ENCODE data around the gene GCGR. TPM values are rescaled to one million over a fixed set of nuclear protein-coding genes. Genes with fewer than 3 reads are reported as not detected.
A peak's percentile ranks its signal among the peaks of the same experiment; 100 is the strongest.

Gene GCGR
- total RNA-seq, result not detected
- total RNA-seq (2013), result not detected

GRCh38 chr17:81803728-81804558, at the start of gene GCGR:
Gene GCGR (plus strand): TSS chr17:81804150. CDS start chr17:81809019, 4,869 bp downstream.
- H3K9me3 Mint-ChIP-seq, result no peaks in the 10 kb centered on the region
- H3K27me3 ChIP-seq (ENCODE audit: control insufficient read depth, insufficient read depth, low read length), result peaks cover 17% of the 10 kb centered on the region
- no peak within 1 kb of the TSS for H3K27ac Mint-ChIP-seq
- no peak within 1 kb of the TSS for H3K4me3 Mint-ChIP-seq
- WGBS (ENCODE audit: insufficient coverage), result 3% methylated on average over 110 of the region's 110 CpGs
- intact Hi-C loops (cut with micrococcal nuclease), result no loop called here
- ATAC-seq (no peak), DNase-seq (no peak)
- no peaks in the 10 kb centered on the region for H3K36me3 Mint-ChIP-seq
- no peak within 1 kb of the TSS for H3K27ac ChIP-seq (ENCODE audit: low read length)
- no peak within 1 kb of the TSS for H3K4me3 ChIP-seq (ENCODE audit: low read length)
- H3K27me3 Mint-ChIP-seq (ENCODE audit: low read depth in 2 of 2), result peaks cover 25 to 34% of the 10 kb centered on the region in 2 donors
- TF ChIP-seq, protein P1, sequence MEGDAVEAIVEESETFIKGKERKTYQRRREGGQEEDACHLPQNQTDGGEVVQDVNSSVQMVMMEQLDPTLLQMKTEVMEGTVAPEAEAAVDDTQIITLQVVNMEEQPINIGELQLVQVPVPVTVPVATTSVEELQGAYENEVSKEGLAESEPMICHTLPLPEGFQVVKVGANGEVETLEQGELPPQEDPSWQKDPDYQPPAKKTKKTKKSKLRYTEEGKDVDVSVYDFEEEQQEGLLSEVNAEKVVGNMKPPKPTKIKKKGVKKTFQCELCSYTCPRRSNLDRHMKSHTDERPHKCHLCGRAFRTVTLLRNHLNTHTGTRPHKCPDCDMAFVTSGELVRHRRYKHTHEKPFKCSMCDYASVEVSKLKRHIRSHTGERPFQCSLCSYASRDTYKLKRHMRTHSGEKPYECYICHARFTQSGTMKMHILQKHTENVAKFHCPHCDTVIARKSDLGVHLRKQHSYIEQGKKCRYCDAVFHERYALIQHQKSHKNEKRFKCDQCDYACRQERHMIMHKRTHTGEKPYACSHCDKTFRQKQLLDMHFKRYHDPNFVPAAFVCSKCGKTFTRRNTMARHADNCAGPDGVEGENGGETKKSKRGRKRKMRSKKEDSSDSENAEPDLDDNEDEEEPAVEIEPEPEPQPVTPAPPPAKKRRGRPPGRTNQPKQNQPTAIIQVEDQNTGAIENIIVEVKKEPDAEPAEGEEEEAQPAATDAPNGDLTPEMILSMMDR (IDR thresholded peaks at IDR 0.05), result no peak
- H3K36me3 ChIP-seq (ENCODE audit: control insufficient read depth, insufficient read depth, low read length), result no peaks in the 10 kb centered on the region
- H3K4me1 Mint-ChIP-seq, result peaks cover 0 to 4% of the 10 kb centered on the region in 2 donors
- no peaks in the 10 kb centered on the region for H3K9me3 ChIP-seq (ENCODE audit: control insufficient read depth, insufficient read depth, low read length)
- no peaks in the 10 kb centered on the region for H3K4me1 ChIP-seq (ENCODE audit: control insufficient read depth, insufficient read depth, low read length)

- Histone ChIP-seq H3K27me3 (ENCODE audit: control insufficient read depth, insufficient read depth, low read length) (no peaks in the 10 kb centered on the region), H3K4me1 (ENCODE audit: control insufficient read depth, insufficient read depth, low read length) (no peaks in the 10 kb centered on the region), H3K27ac (ENCODE audit: low read length) (no peak overlapping the region), H3K9me3 (ENCODE audit: control insufficient read depth, insufficient read depth, low read length) (no peaks in the 10 kb centered on the region), H3K4me3 (ENCODE audit: low read length) (no peak overlapping the region), H3K36me3 (ENCODE audit: control insufficient read depth, insufficient read depth, low read length) (no peaks in the 10 kb centered on the region)
- Mint-ChIP-seq H3K36me3 (no peaks in the 10 kb centered on the region), H3K4me3 (no peak overlapping the region), H3K4me1 (no peaks in the 10 kb centered on the region), H3K9me3 (no peaks in the 10 kb centered on the region), H3K27me3 (ENCODE audit: low read depth in 2 of 2) (no peaks in the 10 kb centered on the region), H3K27ac (no peak overlapping the region)
- 91% methylated on average over 8 of the region's 8 CpGs for WGBS (ENCODE audit: insufficient coverage)
- DNase-seq (no peak), ATAC-seq (no peak)
- TF ChIP-seq, protein P1 (IDR thresholded peaks at IDR 0.05), result no peak
- intact Hi-C loops (cut with micrococcal nuclease), result no loop called here
Measured at GRCh38 chr17:81792675-81793615, 11.0 kb upstream of the GCGR start.

- WGBS (ENCODE audit: insufficient coverage), result 97% methylated on average over 3 of the region's 3 CpGs
- H3K27me3 Mint-ChIP-seq (ENCODE audit: low read depth in 2 of 2), result no peaks in the 10 kb centered on the region
- DNase-seq, result no peak
- no peak overlapping the region for H3K27ac ChIP-seq (ENCODE audit: low read length)
- no peaks in the 10 kb centered on the region for H3K4me1 ChIP-seq (ENCODE audit: control insufficient read depth, insufficient read depth, low read length)
- TF ChIP-seq, protein P1 (IDR thresholded peaks at IDR 0.05), result no peak
- intact Hi-C loops (cut with micrococcal nuclease), result no loop called here
- no peaks in the 10 kb centered on the region for H3K36me3 Mint-ChIP-seq
- no peak overlapping the region for H3K4me3 ChIP-seq (ENCODE audit: low read length)
- no peak overlapping the region for H3K27ac Mint-ChIP-seq
- no peaks in the 10 kb centered on the region for H3K9me3 Mint-ChIP-seq
- H3K36me3 ChIP-seq (ENCODE audit: control insufficient read depth, insufficient read depth, low read length), result no peaks in the 10 kb centered on the region
- no peaks in the 10 kb centered on the region for H3K9me3 ChIP-seq (ENCODE audit: control insufficient read depth, insufficient read depth, low read length)
- peak in 1 of 3 donors; percentile 7 for ATAC-seq
- H3K4me1 Mint-ChIP-seq, result no peaks in the 10 kb centered on the region
- H3K27me3 ChIP-seq (ENCODE audit: control insufficient read depth, insufficient read depth, low read length), result no peaks in the 10 kb centered on the region
- no peak overlapping the region for H3K4me3 Mint-ChIP-seq
Measured at GRCh38 chr17:81794074-81794476, 9.9 kb upstream of the GCGR start.
